ENCODE results near the gene LRRC32. TPM values are rescaled to one million over a fixed set of nuclear protein-coding genes. Genes with fewer than 3 reads are reported as not detected.
A peak's percentile ranks its signal among the peaks of the same experiment; 100 is the strongest.

Gene LRRC32
- total and polyA plus RNA-seq, 10 of the 15 experiments (the other 5 are each of a cell fraction or from before 2014, with no cell fraction given) = 0.56 to 20.8 (median 7.4) TPM

- TF ChIP-seq, protein P1, sequence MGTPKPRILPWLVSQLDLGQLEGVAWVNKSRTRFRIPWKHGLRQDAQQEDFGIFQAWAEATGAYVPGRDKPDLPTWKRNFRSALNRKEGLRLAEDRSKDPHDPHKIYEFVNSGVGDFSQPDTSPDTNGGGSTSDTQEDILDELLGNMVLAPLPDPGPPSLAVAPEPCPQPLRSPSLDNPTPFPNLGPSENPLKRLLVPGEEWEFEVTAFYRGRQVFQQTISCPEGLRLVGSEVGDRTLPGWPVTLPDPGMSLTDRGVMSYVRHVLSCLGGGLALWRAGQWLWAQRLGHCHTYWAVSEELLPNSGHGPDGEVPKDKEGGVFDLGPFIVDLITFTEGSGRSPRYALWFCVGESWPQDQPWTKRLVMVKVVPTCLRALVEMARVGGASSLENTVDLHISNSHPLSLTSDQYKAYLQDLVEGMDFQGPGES (IDR thresholded peaks at IDR 0.05) = no peak
- TF ChIP-seq CREB1 (IDR thresholded peaks at IDR 0.05; ENCODE audit: low read depth) = peak; percentile 92
- TF ChIP-seq NR2F1 (conservative IDR thresholded peaks at IDR 0.05) = 0 out of 2 replicates have a peak, but pooled peaks have one; percentile 30
- TF ChIP-seq RUNX3 (IDR thresholded peaks at IDR 0.05; ENCODE audit: low read length) = peak; percentile 32; the same call in 1 of the 2 replicates
- TF ChIP-seq CBX5 (IDR thresholded peaks at IDR 0.05; ENCODE audit: low read depth) = no peak
- peak; percentile 95 for TF ChIP-seq CREM (IDR thresholded peaks at IDR 0.05; ENCODE audit: low read depth)
- TF ChIP-seq GABPA (IDR thresholded peaks at IDR 0.05; ENCODE audit: low read depth) = peak; percentile 44; the same call in 1 of the 2 replicates
- TF ChIP-seq NFIC (IDR thresholded peaks at IDR 0.05; ENCODE audit: low read depth, low read length) = peak; percentile 48; the same call in 1 of the 2 replicates
- TF ChIP-seq, protein P2, sequence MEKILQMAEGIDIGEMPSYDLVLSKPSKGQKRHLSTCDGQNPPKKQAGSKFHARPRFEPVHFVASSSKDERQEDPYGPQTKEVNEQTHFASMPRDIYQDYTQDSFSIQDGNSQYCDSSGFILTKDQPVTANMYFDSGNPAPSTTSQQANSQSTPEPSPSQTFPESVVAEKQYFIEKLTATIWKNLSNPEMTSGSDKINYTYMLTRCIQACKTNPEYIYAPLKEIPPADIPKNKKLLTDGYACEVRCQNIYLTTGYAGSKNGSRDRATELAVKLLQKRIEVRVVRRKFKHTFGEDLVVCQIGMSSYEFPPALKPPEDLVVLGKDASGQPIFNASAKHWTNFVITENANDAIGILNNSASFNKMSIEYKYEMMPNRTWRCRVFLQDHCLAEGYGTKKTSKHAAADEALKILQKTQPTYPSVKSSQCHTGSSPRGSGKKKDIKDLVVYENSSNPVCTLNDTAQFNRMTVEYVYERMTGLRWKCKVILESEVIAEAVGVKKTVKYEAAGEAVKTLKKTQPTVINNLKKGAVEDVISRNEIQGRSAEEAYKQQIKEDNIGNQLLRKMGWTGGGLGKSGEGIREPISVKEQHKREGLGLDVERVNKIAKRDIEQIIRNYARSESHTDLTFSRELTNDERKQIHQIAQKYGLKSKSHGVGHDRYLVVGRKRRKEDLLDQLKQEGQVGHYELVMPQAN (conservative IDR thresholded peaks at IDR 0.05) = no peak
- TF ChIP-seq EED (IDR thresholded peaks at IDR 0.05; ENCODE audit: low read depth) = peak; percentile 71
- no peak for TF ChIP-seq NR2C1 (IDR thresholded peaks at IDR 0.05)
- peak; percentile 58; the same call in 1 of the 2 replicates for TF ChIP-seq SPI1 (IDR thresholded peaks at IDR 0.05; ENCODE audit: borderline replicate concordance, insufficient read depth, low read depth, low read length)
- TF ChIP-seq YBX1 (IDR thresholded peaks at IDR 0.05) = no peak
- peak; percentile 92 to 93 for TF ChIP-seq BHLHE40 (IDR thresholded peaks at IDR 0.05; ENCODE audit: borderline replicate concordance in 1 of 2, low read depth in 2 of 2, low read length in 1 of 2)
Measured at GRCh38 chr11:76629116-76629852, 41.3 kb downstream of the LRRC32 start (continued).
